Brain microvascular endothelial cell (primary cell): ENCODE results near the gene AEBP1.

Experiments used
- DNase-seq: peaks from one replicate; pipeline ENCODE4 v3.0.0-alpha.2; 2020
- H3K27ac ChIP-seq: fragments of 250-450 bp; sonication (Bioruptor Pico); 2 replicates; pipeline ENCODE4 v1.5.1; 2020; ENCODE audit warnings: mild to moderate bottlenecking, moderate library complexity
- H3K27me3 ChIP-seq: fragments of 250-450 bp; sonication (Bioruptor Pico); replicated peaks from 2 replicates; pipeline ENCODE4 v1.5.1; 2020; ENCODE audit warnings: mild to moderate bottlenecking
- H3K36me3 ChIP-seq: fragments of 250-450 bp; sonication (Bioruptor Pico); replicated peaks from 2 replicates; pipeline ENCODE4 v1.5.1; 2020; ENCODE audit warnings: mild to moderate bottlenecking
- H3K4me3 ChIP-seq: 2 replicates; pipeline ENCODE4 v1.5.1; 2011; ENCODE audit warnings: low read depth, mild to moderate bottlenecking, control low read depth, low read length, moderate library complexity
- in situ Hi-C: cut with HindIII; loops from 2 replicates; pipeline ENCODE4 v1.10.0; 2017; ENCODE audit warnings: low sequenced_read_pairs, low pct_ligation_motif_present
- TF ChIP-seq, protein P1 (sequence below): IDR thresholded peaks from 2 replicates; pipeline ENCODE4 v1.5.1; 2011; ENCODE audit warnings: low read depth, mild to moderate bottlenecking, moderate library complexity, low read length, control low read depth, inconsistent platforms; ENCODE audit errors: missing control alignments

Gene AEBP1

DNA sequence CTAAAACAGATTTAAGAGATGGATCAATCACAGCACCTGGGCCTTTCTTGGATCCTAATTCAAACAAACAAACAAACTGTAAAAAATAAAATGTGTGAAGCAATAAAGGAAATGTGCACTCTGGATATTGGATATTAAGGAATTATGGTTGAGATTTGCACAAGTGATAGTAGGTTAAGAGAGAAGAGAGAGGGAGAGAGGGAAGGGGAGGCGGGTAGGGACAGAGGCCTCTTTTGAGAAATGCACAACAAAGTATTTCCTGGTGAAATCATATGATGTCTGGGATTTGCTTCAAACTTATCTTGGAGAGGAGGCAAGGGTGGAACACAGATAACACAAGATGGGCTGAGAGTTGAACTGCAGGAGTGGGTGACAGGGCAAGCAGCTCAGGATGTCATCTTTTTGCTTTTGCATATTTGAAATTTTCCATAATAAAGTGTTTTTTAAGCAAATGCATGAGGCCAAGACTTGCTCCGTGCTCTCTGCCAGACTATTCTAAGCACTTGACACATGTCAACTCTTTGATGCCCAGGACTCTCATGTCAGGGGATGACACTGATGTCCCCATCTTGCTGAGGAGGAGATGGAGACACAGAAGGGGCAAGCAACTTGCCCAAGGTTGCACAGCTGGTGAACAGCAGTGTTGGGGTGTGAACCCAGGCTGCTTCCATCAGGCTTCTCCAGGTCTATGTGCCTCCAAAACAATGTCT is 9.1 kb upstream of the AEBP1 start:
- TF ChIP-seq, protein P1, sequence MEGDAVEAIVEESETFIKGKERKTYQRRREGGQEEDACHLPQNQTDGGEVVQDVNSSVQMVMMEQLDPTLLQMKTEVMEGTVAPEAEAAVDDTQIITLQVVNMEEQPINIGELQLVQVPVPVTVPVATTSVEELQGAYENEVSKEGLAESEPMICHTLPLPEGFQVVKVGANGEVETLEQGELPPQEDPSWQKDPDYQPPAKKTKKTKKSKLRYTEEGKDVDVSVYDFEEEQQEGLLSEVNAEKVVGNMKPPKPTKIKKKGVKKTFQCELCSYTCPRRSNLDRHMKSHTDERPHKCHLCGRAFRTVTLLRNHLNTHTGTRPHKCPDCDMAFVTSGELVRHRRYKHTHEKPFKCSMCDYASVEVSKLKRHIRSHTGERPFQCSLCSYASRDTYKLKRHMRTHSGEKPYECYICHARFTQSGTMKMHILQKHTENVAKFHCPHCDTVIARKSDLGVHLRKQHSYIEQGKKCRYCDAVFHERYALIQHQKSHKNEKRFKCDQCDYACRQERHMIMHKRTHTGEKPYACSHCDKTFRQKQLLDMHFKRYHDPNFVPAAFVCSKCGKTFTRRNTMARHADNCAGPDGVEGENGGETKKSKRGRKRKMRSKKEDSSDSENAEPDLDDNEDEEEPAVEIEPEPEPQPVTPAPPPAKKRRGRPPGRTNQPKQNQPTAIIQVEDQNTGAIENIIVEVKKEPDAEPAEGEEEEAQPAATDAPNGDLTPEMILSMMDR, result no peak
- DNase-seq, result no peak
- in situ Hi-C loops, result no loop called here
- no peaks in the 10 kb centered on the region for H3K36me3 ChIP-seq
- no peak overlapping the region for H3K4me3 ChIP-seq
- no peaks in the 10 kb centered on the region for H3K27me3 ChIP-seq
- no peak overlapping the region for H3K27ac ChIP-seq

DNA sequence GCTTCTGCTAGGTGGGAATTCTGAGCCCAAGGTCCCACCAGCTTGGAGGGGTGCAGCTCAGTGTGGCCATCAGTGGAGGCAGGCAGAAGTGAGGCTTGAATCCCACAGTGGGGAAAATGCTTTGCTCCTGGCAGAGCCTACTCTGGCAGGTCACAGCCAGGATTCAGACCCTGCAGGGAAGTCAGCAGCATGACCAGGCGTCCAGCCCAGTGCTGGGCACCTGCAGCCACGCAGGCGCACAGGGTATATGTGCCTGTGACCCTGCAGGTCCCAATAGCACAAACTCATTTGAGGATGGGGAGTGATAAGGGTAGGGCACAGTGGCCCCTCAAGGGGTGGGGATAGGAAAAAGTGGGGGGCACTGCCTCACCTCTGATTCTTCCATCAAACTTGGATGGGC is 8.4 kb upstream of the AEBP1 start:
- H3K27ac ChIP-seq, result no peak overlapping the region
- no peak for DNase-seq
- in situ Hi-C loops, result no loop called here
- no peak overlapping the region for H3K4me3 ChIP-seq
- TF ChIP-seq, protein P1, result no peak
- no peaks in the 10 kb centered on the region for H3K27me3 ChIP-seq
- H3K36me3 ChIP-seq, result no peaks in the 10 kb centered on the region

DNA sequence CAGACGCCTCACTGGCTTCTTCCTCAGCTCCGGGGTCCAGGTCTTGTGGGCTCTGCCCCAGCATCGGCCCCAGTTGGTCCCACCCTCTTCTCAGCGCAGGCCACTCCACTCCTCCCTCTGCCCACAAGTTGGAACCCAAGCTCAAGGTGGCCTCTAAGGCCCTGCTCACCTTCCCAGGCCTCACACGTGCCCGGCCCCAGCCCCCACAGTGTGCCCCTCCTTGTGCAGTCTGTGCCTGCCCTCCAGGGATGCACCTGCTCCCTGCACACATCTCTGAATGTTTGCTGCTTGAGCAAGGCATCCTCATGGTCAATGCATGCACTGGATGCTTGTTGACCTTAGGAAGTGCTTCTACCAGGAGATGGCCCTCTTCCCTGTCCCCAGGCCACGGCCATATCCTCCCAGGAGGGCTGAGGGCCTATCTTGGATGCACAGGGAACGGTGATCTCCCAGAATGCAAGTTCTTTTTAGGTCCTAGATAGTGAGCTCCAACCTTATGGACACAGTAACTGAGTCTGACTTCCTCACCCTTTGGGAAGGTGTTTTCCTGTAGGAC is 7.7 kb upstream of the AEBP1 start:
- DNase-seq, result no peak
- in situ Hi-C loops, result no loop called here
- H3K36me3 ChIP-seq, result no peaks in the 10 kb centered on the region
- no peaks in the 10 kb centered on the region for H3K27me3 ChIP-seq
- no peak overlapping the region for H3K4me3 ChIP-seq
- TF ChIP-seq, protein P1, result no peak
- no peak overlapping the region for H3K27ac ChIP-seq

DNA sequence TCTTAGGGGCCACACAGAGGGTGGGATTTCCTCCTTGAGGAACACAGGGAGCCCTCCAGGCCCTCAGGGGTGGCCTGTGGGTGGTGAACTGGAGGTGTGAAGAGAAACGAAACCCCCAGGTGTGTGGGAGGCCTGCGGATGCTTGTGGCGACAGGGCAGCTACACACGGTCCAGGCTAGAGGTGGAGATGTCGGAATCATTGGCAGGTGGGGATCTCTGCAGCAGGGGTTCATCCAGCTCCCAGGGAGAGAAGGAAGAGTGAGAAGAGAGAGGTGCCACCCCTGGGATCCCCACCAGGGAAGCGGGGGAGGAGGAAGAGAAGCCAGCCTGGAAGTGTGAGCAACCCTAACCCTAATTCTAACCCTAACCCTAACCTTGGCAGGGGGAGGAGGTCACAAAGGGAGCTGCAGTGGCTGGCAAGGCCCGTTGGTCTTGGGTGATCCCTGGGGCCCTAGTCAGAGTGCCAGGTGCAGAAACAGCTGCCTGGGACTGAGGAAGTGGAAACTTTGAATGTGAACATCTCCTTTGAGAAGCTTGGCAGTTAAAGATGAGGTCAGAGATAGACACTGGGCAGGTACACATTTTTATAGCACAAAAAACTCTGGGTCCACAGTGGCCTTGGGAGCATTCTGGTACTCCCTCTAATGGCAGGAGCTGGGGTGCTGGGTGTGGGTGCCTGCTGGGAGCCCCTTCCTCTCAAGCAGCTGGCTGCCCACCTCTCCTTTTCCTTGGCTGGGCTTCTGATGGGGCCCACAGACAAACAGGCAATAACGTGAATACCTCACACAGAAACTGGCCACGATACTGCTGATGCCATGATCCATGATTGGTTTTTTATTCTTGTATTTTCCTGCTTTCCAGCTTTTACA is 6.8 kb upstream of the AEBP1 start:
- TF ChIP-seq, protein P1, result no peak
- H3K36me3 ChIP-seq, result no peaks in the 10 kb centered on the region
- H3K4me3 ChIP-seq, result no peak overlapping the region
- no peak overlapping the region for H3K27ac ChIP-seq
- DNase-seq, result no peak
- in situ Hi-C loops, result no loop called here
- no peaks in the 10 kb centered on the region for H3K27me3 ChIP-seq

DNA sequence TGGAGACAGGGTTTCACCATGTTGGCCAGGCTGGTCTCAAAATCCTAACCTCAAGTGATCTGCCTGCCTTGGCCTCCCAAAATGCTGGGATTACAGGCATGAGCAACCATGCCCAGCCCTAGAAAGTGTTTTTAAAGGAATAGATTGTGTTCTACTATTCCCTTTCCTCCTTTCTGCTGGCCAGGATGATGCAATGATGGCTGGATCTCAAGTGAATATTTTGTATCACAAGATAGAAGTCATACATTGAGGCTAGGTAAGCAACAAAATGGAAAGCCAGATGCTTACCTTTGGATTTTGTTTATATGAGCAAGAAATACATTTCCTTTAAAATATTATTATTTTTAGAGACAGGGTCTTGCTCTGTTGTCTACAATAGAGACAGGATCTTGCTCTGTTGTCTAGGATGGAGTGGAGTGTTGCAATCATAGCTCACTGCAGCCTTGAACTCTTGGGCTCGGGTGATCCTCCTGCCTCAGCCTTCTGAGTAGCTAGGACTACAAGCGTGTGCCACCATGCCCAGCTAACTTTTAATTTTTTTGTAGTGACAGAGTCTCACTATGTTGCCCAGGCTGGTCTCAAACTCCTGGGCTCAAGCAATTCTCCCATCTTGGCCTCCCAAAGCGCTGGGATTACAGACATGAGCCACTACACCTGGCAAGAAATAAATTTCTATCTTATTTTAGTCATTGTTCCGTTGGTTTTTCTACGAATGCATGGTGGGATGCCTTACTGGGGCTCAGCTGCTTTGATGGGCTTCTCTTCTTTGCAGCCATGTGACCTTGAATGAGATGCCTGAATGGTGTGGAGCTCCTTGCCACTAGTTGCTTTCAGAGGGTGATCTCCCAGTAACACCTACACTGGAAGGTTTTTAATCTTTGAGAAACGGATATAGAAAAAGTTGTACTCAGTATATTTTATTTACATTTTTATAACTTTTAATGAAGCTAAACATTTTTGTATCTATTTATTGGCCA is 5.8 kb upstream of the AEBP1 start:
- no peak for DNase-seq
- Histone ChIP-seq H3K4me3 (no peak overlapping the region), H3K27ac (no peak overlapping the region), H3K36me3 (no peaks in the 10 kb centered on the region), H3K27me3 (no peaks in the 10 kb centered on the region)
- TF ChIP-seq, protein P1, result no peak
- in situ Hi-C loops, result no loop called here
